OCI-M2 (cell line): Measurements from ENCODE around the gene IL17F.
"Not testable (repeated sequence)": the region's sequence is repeated elsewhere in the genome, so short reads cannot be mapped to it uniquely, and the experiment has no call there.

ENCODE experiments used
- DNase-seq: peaks from one replicate; lab custom pipeline; 2025; ENCODE audit not compliant: unreplicated experiment; lab: John Stamatoyannopoulos, UW

IL17F gene

GRCh38 chr6:52245425-52245824 lies 1.1 kb upstream of the IL17F start:
- no peak for DNase-seq

- no peak for DNase-seq
Observed at GRCh38 chr6:52243282-52243893, 912 bp downstream of the IL17F start.

- DNase-seq = no peak
Observed at GRCh38 chr6:52241819-52242218, 2.5 kb downstream of the IL17F start.

- peak; percentile 4 for DNase-seq
Observed at GRCh38 chr6:52233975-52234823, 10.1 kb downstream of the IL17F start.

- DNase-seq = no peak
Observed at GRCh38 chr6:52233005-52233404, 11.3 kb downstream of the IL17F start.

- DNase-seq = no peak
Observed at GRCh38 chr6:52231406-52232127, 12.7 kb downstream of the IL17F start.

- DNase-seq = no peak
Observed at GRCh38 chr6:52230685-52231084, 13.6 kb downstream of the IL17F start.

GRCh38 chr6:52227495-52227894 lies 16.8 kb downstream of the IL17F start:
- DNase-seq = no peak

GRCh38 chr6:52221302-52221701 lies 23.0 kb downstream of the IL17F start:
- peak; percentile 35 for DNase-seq

GRCh38 chr6:52217761-52218160 lies 26.5 kb downstream of the IL17F start:
- DNase-seq = no peak

GRCh38 chr6:52216932-52217575 lies 27.2 kb downstream of the IL17F start:
- DNase-seq = no peak

- no peak for DNase-seq
Observed at GRCh38 chr6:52215787-52216186, 28.5 kb downstream of the IL17F start.

- DNase-seq = no peak
Observed at GRCh38 chr6:52213127-52213526, 31.2 kb downstream of the IL17F start.

GRCh38 chr6:52210227-52210626 lies 34.1 kb downstream of the IL17F start:
- no peak for DNase-seq

- DNase-seq = no peak
Observed at GRCh38 chr6:52209770-52210169, 34.5 kb downstream of the IL17F start.

GRCh38 chr6:52208612-52209011 lies 35.7 kb downstream of the IL17F start:
- no peak for DNase-seq

- DNase-seq = no peak
Observed at GRCh38 chr6:52207066-52207465, 37.2 kb downstream of the IL17F start.

GRCh38 chr6:52201493-52201892 lies 42.8 kb downstream of the IL17F start:
- no peak for DNase-seq

- DNase-seq = no peak
Observed at GRCh38 chr6:52201046-52201445, 43.3 kb downstream of the IL17F start.

GRCh38 chr6:52200088-52200487 lies 44.2 kb downstream of the IL17F start:
- DNase-seq = not testable (repeated sequence)

- DNase-seq = no peak
Observed at GRCh38 chr6:52195886-52196285, 48.4 kb downstream of the IL17F start.
